ENCODE data around the gene TMED4.

- TF ChIP-seq CTCF (conservative IDR thresholded peaks at IDR 0.05; ENCODE audit: low read depth in 2 of 2) (no peak), EZH2phosphoT487 (IDR thresholded peaks at IDR 0.05; ENCODE audit: unreplicated experiment) (no peak), CREB1 (CRISPR knock-in tag; IDR thresholded peaks at IDR 0.05; ENCODE audit: low read depth) (no peak), EZH2 (IDR thresholded peaks at IDR 0.05; ENCODE audit: low read depth, unreplicated experiment) (no peak), STAT1 (IDR thresholded peaks at IDR 0.05; ENCODE audit: unreplicated experiment) (no peak), POLR2AphosphoS5 (IDR thresholded peaks at IDR 0.05; ENCODE audit: low read depth) (no peak), ETS1 (IDR thresholded peaks at IDR 0.05) (no peak), ZNF331 (CRISPR knock-in tag; IDR thresholded peaks at IDR 0.05; ENCODE audit: low read depth) (no peak), JUNB (IDR thresholded peaks at IDR 0.05; ENCODE audit: unreplicated experiment) (no peak), ZNF462 (CRISPR knock-in tag; IDR thresholded peaks at IDR 0.05) (no peak), REST (IDR thresholded peaks at IDR 0.05; ENCODE audit: unreplicated experiment) (no peak), ZNF114 (CRISPR knock-in tag; IDR thresholded peaks at IDR 0.05) (no peak)
These were observed 17.2 kb upstream of the TMED4 start for GRCh38 chr7:44599222-44599621.
